GM18499 (cell line): ENCODE data around the gene SOX18.

ENCODE experiments used
- ATAC-seq: cut with Tn5 transposase; IDR thresholded peaks from one replicate; pipeline ENCODE4 v1.9.1; 2021; ENCODE audit warnings: moderate number of reproducible peaks; ENCODE audit not compliant: insufficient read depth, unreplicated experiment

SOX18 gene

GRCh38 chr20:64040231-64041039, 9.0 kb downstream of the SOX18 start:
- no peak for ATAC-seq

GRCh38 chr20:64039293-64040160, 9.9 kb downstream of the SOX18 start:
- no peak for ATAC-seq

- ATAC-seq: no peak
These were observed 10.7 kb downstream of the SOX18 start for GRCh38 chr20:64038565-64039292.

- ATAC-seq: no peak
These were observed 11.2 kb downstream of the SOX18 start for GRCh38 chr20:64038224-64038564.

GRCh38 chr20:64037498-64038213, 11.8 kb downstream of the SOX18 start:
- ATAC-seq: no peak

- ATAC-seq: no peak
These were observed 12.3 kb downstream of the SOX18 start for GRCh38 chr20:64037199-64037497.

GRCh38 chr20:64036346-64037198, 12.9 kb downstream of the SOX18 start:
- no peak for ATAC-seq

GRCh38 chr20:64035933-64036345, 13.5 kb downstream of the SOX18 start, which contains the start of gene C20orf204:
TSS of gene C20orf204 (plus strand) at chr20:64036182. CDS start at chr20:64036324, 142 bp downstream.
- ATAC-seq: no peak

GRCh38 chr20:64035066-64035932, 14.1 kb downstream of the SOX18 start:
- no peak for ATAC-seq

- ATAC-seq: no peak
These were observed 15.4 kb downstream of the SOX18 start for GRCh38 chr20:64033981-64034493.

- ATAC-seq: no peak
These were observed 16.5 kb downstream of the SOX18 start for GRCh38 chr20:64032706-64033624.

- no peak for ATAC-seq
These were observed 17.6 kb downstream of the SOX18 start for GRCh38 chr20:64031822-64032314.

- ATAC-seq: no peak
These were observed 18.9 kb downstream of the SOX18 start for GRCh38 chr20:64030371-64031134.

- ATAC-seq: no peak
These were observed 19.9 kb downstream of the SOX18 start for GRCh38 chr20:64029293-64030117.

- ATAC-seq: no peak
These were observed 21.3 kb downstream of the SOX18 start for GRCh38 chr20:64027981-64028685.
